GM21515 (cell line): ENCODE measurements around the gene SEPTIN5.

Experiments
- ATAC-seq: cut with Tn5 transposase; IDR thresholded peaks from one replicate; pipeline ENCODE4 v1.9.1; 2021; ENCODE audit not compliant: unreplicated experiment

Gene SEPTIN5

GRCh38 chr22:19732403-19733113, 18.3 kb downstream of the SEPTIN5 start:
- ATAC-seq, result no peak

GRCh38 chr22:19733755-19734154, 19.5 kb downstream of the SEPTIN5 start:
- no peak for ATAC-seq

- no peak for ATAC-seq
Observed at GRCh38 chr22:19734163-19734562, 19.9 kb downstream of the SEPTIN5 start.

GRCh38 chr22:19734837-19735382, 20.6 kb downstream of the SEPTIN5 start:
- no peak for ATAC-seq

GRCh38 chr22:19735665-19736510, 21.6 kb downstream of the SEPTIN5 start:
- no peak for ATAC-seq

GRCh38 chr22:19737846-19738663, 23.8 kb downstream of the SEPTIN5 start:
- ATAC-seq, result no peak

GRCh38 chr22:19738664-19739447, 24.6 kb downstream of the SEPTIN5 start:
- no peak for ATAC-seq

GRCh38 chr22:19739448-19739895, 25.2 kb downstream of the SEPTIN5 start:
- no peak for ATAC-seq

GRCh38 chr22:19739911-19740449, 25.7 kb downstream of the SEPTIN5 start:
- ATAC-seq, result no peak

- no peak for ATAC-seq
Observed at GRCh38 chr22:19740586-19740985, 26.3 kb downstream of the SEPTIN5 start.

- no peak for ATAC-seq
Observed at GRCh38 chr22:19741053-19741452, 26.8 kb downstream of the SEPTIN5 start.

GRCh38 chr22:19742160-19743066, 28.1 kb downstream of the SEPTIN5 start:
- ATAC-seq, result no peak

- ATAC-seq, result no peak
Observed at GRCh38 chr22:19743081-19743480, 28.8 kb downstream of the SEPTIN5 start.

GRCh38 chr22:19743651-19744050, 29.3 kb downstream of the SEPTIN5 start:
- ATAC-seq, result no peak

- ATAC-seq, result no peak
Observed at GRCh38 chr22:19744350-19745006, 30.2 kb downstream of the SEPTIN5 start.

GRCh38 chr22:19745155-19746101, 31.1 kb downstream of the SEPTIN5 start:
- no peak for ATAC-seq

- ATAC-seq, result no peak
Observed at GRCh38 chr22:19746726-19747125, 32.4 kb downstream of the SEPTIN5 start.
